Upper lobe of left lung (tissue), 6 donors: ENCODE data around the gene SEPHS2. TPM values are rescaled to one million over a fixed set of nuclear protein-coding genes. Genes with fewer than 3 reads are reported as not detected.
"Not testable (repeated sequence)": the region's sequence is repeated elsewhere in the genome, so short reads cannot be mapped to it uniquely, and the experiment has no call there.

ENCODE experiments used
- ATAC-seq, 2 donors: fragments of 200-7000 bp; cut with Tn5 transposase; one replicate each; pipeline ENCODE4 v1.9.1; 2022; ENCODE audit warnings: mild to moderate bottlenecking in 2 of 2, moderate library complexity in 2 of 2; ENCODE audit not compliant: low FRiP score in 2 of 2
- DNase-seq, 2 donors: peaks; one replicate each; pipeline ENCODE4 v3.0.0-alpha.2; 2019 to 2020
- H3K27ac ChIP-seq, 4 donors: fragments of 200-600 bp; sonication (generic); one replicate each; pipeline ENCODE4 v1.5.1; 2016 to 2019
- H3K27me3 ChIP-seq, 4 donors: fragments of 200-600 bp; sonication (generic); one replicate each; pipeline ENCODE4 v1.5.1; 2017 to 2019
- H3K36me3 ChIP-seq, 4 donors: fragments of 200-600 bp; sonication (generic); one replicate each; pipeline ENCODE4 v1.5.1; 2016 to 2019
- H3K4me1 ChIP-seq, 4 donors: fragments of 200-600 bp; sonication (generic); one replicate each; pipeline ENCODE4 v1.5.1; 2018 to 2019
- H3K4me3 ChIP-seq, 4 donors: fragments of 200-600 bp; sonication (generic); one replicate each; pipeline ENCODE4 v1.5.1; 2017 to 2019; ENCODE audit warnings: mild to moderate bottlenecking in 2 of 4, moderate library complexity in 1 of 4
- H3K9me3 ChIP-seq, 4 donors: fragments of 200-600 bp; sonication (generic); one replicate each; pipeline ENCODE4 v1.5.1; 2018 to 2019
- CTCF ChIP-seq, 6 experiments: fragments of 450-650 bp in 4 of 6; fragments of 200-600 bp in 2 of 6; sonication (generic) in 2 of 6; IDR thresholded peaks; one replicate each; pipeline ENCODE4 v1.5.1; 2016 to 2019; ENCODE audit warnings: antibody characterized with exemption in 6 of 6
- EP300 ChIP-seq, 4 donors: sonication (generic); formaldehyde crosslinking; IDR thresholded peaks; one replicate each; pipeline ENCODE4 v1.5.1; 2017; ENCODE audit warnings: antibody characterized with exemption in 4 of 4, control low read depth in 2 of 4
- POLR2A ChIP-seq, 4 donors: fragments of 450-650 bp; IDR thresholded peaks; one replicate each; pipeline ENCODE4 v1.5.1; 2016 to 2017; ENCODE audit warnings: antibody characterized with exemption in 4 of 4, mild to moderate bottlenecking in 2 of 4
- POLR2AphosphoS5 ChIP-seq, 2 donors: sonication (generic); formaldehyde crosslinking; IDR thresholded peaks; one replicate each; pipeline ENCODE4 v1.5.1; 2017; ENCODE audit warnings: antibody characterized with exemption in 2 of 2
- whole genome bisulfite sequencing, 2 donors: methylation state at CpG; one replicate each; pipeline ENCODE4 v1.1.5; 2017 to 2018; 5-methylcytosine and 5-hydroxymethylcytosine counted together
- total RNA-seq, 6 donors: library from RNA; depleted of rRNA in 4 of 6; stranded (reverse); fragments of >200 nt in 4 of 6; gene quantifications; one replicate each; pipeline versions ENCODE4 v1.1.0 to v1.2.1, GENCODE V29; 2016 to 2021
- donor health status: DM: no; HTN: no; CAD: no; lungs with moderate emphysema.
- donor health status: DM: no; HTN: yes; CAD: no; lungs with severe emphysema.

Gene SEPHS2
- total RNA-seq, 6 donors from 2014 or later: 34.7 to 64.0 (median 38.2) TPM

- no peak for ATAC-seq
- H3K27ac ChIP-seq: no peak overlapping the region
- H3K9me3 ChIP-seq: no peaks in the 10 kb centered on the region
These were observed 47.7 kb downstream of the SEPHS2 start for GRCh38 chr16:30397776-30398660.

GRCh38 chr16:30397056-30397455 lies 48.6 kb downstream of the SEPHS2 start:
- Histone ChIP-seq H3K4me1 (peaks cover 17 to 56% (median 22%) of the 10 kb centered on the region in 4 donors), H3K27me3 (no peaks in the 10 kb centered on the region), H3K9me3 (no peaks in the 10 kb centered on the region), H3K27ac (no peak overlapping the region), H3K4me3 (no peak overlapping the region), H3K36me3 (peaks cover 0 to 18% (median 10%) of the 10 kb centered on the region in 4 donors)
- no peak for ATAC-seq
- DNase-seq: no peak
- TF ChIP-seq CTCF (IDR thresholded peaks at IDR 0.05) (no peak), POLR2AphosphoS5 (IDR thresholded peaks at IDR 0.05) (no peak), POLR2A (IDR thresholded peaks at IDR 0.05) (no peak), EP300 (IDR thresholded peaks at IDR 0.05) (no peak)
- WGBS, 2 donors: 56 to 75% methylated on average over 4 of the region's 4 CpGs

More at GRCh38 chr16:30397776-30398660, 47.7 kb downstream of the SEPHS2 start:
- Histone ChIP-seq H3K36me3 (peaks cover 0 to 18% (median 10%) of the 10 kb centered on the region in 4 donors), H3K4me1 (peaks cover 17 to 56% (median 22%) of the 10 kb centered on the region in 4 donors), H3K4me3 (no peak overlapping the region), H3K27me3 (no peaks in the 10 kb centered on the region)
- TF ChIP-seq CTCF (IDR thresholded peaks at IDR 0.05) (no peak), POLR2A (IDR thresholded peaks at IDR 0.05) (no peak), POLR2AphosphoS5 (IDR thresholded peaks at IDR 0.05) (no peak), EP300 (IDR thresholded peaks at IDR 0.05) (no peak)
- peak in 1 of 2 donors; percentile 73 for DNase-seq
- WGBS, 2 donors: 89 to 91% methylated on average over 9 to 33 of the region's 42 CpGs

GRCh38 chr16:30396627-30397026 lies 49.0 kb downstream of the SEPHS2 start:
- peaks cover 17 to 56% (median 22%) of the 10 kb centered on the region in 4 donors for H3K4me1 ChIP-seq
- H3K36me3 ChIP-seq: peaks cover 0 to 18% (median 10%) of the 10 kb centered on the region in 4 donors
- H3K27me3 ChIP-seq, H3K4me3 ChIP-seq, DNase-seq, H3K9me3 ChIP-seq, ATAC-seq, H3K27ac ChIP-seq: not testable (repeated sequence)
- WGBS, 2 donors: 72 to 89% methylated on average over 4 of the region's 4 CpGs

GRCh38 chr16:30395992-30396585 lies 49.6 kb downstream of the SEPHS2 start:
- Histone ChIP-seq H3K27me3 (no peaks in the 10 kb centered on the region), H3K9me3 (no peaks in the 10 kb centered on the region), H3K4me3 (peak overlapping the region; percentile 62 to 95 (median 89)), H3K4me1 (peaks cover 17 to 51% (median 22%) of the 10 kb centered on the region in 4 donors), H3K36me3 (peaks cover 0 to 18% (median 10%) of the 10 kb centered on the region in 4 donors), H3K27ac (peak overlapping the region; percentile 56 to 84 (median 72))
- WGBS, 2 donors: 10 to 15% methylated on average over 13 of the region's 13 CpGs
- ATAC-seq (no peak), DNase-seq (no peak)
- TF ChIP-seq POLR2AphosphoS5 (IDR thresholded peaks at IDR 0.05) (no peak), EP300 (IDR thresholded peaks at IDR 0.05) (no peak), POLR2A (IDR thresholded peaks at IDR 0.05) (no peak), CTCF (IDR thresholded peaks at IDR 0.05) (no peak)
